GDM1 (cell line): Measurements from ENCODE around the gene SHC2.
"Not testable (repeated sequence)": the region's sequence is repeated elsewhere in the genome, so short reads cannot be mapped to it uniquely, and the experiment has no call there.

Source experiments
- DNase-seq: peaks from one replicate; lab custom pipeline; 2025; lab: John Stamatoyannopoulos, UW

SHC2 gene

DNA sequence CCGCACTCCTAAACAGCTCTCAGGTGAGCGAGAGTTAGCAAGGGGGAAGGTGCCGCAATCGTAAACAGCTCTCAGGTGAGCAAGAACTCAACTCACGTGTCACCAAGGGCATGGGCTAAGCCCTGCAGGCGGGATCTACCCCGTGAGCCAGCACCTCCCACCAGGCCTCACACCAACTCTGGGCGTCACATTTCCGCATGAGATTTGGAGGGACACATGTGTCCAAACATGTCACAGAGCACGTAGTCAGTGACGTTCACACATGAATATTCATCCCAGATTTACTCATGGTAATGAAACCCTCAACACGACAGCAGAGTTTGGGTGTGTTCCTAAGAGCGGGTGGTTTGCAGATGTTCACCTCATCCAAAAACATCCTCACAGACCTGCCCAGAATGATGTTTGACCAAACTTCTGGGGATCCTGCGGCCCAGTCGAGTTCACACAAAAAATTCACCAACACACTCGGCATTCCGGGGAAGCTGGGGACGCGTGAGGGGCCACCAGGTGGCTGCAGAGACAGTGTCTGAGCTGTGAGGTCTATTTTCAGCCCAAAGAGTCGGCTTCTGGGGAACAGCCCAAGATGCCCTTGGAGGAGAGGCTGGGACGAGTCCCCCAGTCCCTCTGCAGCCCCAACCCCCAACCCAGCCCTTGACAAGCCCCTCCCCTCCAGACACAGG, 71.4 kb downstream of the SHC2 start:
- no peak for DNase-seq

DNA sequence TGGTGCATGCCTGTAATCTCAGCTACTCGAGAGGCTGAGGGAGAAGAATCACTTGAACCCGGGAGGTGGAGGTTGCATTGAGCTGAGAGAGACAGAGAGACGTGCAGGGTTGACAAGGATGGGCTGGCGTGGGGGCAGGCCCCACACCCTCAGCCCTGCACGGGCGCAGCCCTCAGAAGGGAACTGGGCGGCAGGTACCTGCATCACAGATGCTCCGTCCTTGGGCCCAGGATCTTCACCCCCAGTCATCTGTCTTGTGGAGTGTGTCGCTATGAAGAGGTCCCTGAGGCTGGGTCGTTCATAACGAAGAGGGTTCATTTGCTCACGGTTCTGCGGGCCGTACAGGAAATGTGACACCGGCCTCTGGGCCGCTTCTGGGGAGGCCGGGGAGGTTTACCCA, 72.1 kb downstream of the SHC2 start:
- DNase-seq = no peak

DNA sequence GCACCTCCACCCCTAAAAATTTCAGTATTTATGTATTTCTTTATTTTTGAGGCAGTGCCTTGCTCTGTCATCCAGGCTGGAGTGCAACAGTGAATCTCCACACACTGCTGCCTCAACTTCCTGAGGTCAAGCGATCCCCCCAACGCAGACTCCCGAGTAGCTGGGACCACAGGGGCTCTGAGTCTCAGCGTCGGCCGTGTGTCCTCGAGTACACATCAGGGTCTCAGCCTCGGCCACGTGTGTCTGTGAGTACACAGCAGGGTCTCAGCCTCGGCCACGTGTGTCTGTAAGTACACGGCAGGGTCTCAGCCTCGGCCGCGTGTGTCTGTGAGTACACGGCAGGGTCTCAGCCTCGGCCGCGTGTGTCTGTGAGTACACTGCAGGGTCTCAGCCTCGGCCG, 73.1 kb downstream of the SHC2 start:
- no peak for DNase-seq

DNA sequence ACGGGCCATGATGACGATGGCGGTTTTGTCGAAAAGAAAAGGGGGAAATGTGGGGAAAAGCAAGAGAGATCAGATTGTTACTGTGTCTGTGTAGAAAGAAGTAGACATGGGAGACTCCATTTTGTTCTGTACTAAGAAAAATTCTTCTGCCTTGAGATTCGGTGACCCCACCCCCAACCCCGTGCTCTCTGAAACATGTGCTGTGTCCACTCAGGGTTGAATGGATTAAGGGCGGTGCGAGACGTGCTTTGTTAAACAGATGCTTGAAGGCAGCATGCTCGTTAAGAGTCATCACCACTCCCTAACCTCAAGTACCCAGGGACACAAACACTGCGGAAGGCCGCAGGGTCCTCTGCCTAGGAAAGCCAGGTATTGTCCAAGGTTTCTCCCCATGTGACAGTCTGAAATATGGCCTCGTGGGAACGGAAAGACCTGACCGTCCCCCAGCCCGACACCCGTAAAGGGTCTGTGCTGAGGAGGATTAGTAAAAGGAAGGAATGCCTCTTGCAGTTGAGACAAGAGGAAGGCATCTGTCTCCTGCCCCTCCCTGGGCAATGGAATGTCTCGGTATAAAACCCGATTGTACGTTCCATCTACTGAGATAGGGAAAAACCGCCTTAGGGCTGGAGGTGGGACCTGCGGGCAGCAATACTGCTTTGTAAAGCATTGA, 74.1 kb downstream of the SHC2 start:
- DNase-seq = not testable (repeated sequence)

DNA sequence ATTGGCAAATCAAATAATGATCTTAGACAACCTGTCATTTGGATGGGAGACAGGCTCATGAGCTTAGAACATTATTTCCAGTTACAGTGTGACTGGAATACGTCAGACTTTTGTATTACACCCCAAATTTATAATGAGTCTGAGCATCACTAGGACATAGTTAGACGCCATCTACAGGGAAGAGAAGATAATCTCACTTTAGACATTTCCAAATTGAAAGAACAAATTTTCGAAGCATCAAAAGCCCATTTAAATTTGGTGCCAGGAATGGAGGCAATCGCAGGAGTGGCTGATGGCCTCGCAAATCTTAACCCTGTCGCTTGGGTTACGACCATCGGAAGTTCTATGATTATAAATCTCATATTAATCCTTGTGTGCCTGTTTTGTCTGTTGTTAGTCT, 74.6 kb downstream of the SHC2 start:
- not testable (repeated sequence) for DNase-seq

DNA sequence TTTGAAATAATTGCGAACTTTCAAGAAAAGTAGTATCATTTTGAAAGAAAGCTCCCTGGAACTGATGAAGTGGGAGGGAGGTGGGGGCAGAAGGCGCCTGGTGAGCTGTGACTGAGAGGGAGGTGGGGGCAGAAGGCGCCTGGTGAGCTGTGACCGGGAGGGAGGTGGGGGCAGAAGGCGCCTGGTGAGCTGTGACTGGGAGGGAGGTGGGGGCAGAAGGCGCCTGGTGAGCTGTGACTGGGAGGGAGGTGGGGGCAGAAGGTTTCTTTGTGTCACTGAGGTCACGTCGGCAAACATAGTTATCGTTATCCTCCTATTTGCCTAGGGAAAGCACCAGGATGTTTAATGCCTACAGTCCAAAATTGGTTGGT, 76.0 kb downstream of the SHC2 start:
- no peak for DNase-seq

DNA sequence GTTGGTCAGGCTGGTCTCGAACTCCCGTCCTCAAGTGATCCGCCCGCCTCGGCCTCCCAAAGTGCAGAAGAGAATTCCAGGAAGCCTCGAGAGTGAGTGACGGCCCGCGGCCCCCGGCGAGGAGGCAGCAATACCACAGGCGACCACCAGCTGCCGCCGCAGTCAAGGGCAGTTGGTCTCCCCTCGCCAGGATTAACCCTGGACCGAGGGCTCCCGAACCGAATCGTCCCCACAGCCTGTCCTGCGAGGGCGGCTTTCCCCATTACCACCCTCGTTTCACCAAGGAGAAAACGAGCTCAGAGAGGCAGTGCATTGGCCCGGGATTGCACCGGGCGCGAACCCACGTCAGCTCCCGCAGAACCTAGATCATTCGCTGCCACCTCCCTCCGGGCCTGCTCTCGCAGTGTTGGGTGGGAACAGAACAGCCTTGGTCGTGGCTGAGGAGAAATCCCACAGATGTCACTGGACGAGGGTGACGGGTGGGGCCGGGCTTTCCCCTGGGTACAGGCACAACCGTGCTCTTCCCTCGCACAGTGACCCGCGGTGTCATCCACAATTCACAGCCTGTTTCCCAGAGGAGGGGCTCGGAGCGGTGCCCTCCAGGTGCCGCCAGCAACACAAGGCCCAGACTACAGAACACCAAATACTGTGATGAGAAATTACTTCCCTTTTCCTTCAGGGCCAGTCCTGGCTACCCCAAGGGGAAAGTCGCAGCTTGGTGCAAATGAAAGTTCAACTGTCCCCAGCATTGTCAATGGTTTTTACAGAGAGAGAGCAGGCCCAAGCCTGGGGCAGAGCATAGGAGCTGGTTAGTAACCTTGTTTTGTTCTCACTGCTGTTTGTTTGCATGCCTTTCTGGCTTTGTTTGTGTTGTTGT, 76.7 kb downstream of the SHC2 start:
- no peak for DNase-seq

DNA sequence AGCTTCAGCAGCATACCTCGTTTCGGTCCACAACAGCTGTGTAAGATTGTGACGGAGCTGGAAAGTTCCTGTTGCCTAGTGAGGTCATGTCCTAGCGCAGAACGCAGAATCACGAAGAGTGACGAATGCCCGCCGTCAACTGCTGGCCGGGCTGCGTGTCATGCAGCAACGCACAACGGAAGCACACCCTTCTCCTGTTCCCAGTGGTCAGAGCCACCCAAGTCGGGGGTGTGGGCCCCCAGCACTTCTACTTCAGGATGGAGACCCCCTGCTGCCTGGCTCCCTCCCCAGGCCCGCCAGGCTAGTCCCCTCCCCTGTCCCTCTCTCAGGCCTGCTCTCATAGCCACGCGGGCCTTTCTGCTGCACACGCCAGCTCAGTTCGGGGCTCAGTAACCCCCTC, 77.8 kb downstream of the SHC2 start:
- no peak for DNase-seq

DNA sequence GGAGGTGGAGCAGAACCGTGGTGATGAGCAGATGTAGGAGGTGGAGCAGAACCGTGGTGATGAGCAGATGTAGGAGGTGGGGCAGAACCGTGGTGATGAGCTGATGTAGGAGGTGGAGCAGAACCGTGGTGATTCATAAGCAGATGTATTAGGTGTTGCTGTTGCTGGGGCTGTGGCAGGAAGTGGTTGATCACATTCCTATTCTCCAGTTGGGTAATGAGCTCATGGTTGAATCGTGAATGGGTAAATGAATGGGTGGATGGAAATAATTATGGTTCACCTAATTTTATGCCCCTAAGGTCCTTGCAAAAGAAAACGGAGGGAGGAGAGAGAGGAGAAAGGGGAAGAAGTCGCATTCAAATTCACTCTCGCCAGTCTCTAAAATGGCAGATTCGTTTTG, 78.3 kb downstream of the SHC2 start:
- DNase-seq = not testable (repeated sequence)

DNA sequence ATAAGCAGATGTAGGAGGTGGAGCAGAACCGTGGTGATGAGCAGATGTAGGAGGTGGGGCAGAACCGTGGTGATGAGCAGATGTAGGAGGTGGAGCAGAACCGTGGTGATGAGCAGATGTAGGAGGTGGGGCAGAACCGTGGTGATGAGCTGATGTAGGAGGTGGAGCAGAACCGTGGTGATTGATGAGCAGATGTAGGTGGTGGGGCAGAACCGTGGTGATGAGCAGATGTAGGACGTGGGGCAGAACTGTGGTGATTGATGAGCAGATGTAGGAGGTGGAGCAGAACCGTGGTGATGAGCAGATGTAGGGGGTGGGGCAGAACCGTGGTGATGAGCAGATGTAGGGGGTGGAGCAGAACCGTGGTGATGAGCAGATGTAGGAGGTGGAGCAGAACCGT, 78.9 kb downstream of the SHC2 start:
- not testable (repeated sequence) for DNase-seq

DNA sequence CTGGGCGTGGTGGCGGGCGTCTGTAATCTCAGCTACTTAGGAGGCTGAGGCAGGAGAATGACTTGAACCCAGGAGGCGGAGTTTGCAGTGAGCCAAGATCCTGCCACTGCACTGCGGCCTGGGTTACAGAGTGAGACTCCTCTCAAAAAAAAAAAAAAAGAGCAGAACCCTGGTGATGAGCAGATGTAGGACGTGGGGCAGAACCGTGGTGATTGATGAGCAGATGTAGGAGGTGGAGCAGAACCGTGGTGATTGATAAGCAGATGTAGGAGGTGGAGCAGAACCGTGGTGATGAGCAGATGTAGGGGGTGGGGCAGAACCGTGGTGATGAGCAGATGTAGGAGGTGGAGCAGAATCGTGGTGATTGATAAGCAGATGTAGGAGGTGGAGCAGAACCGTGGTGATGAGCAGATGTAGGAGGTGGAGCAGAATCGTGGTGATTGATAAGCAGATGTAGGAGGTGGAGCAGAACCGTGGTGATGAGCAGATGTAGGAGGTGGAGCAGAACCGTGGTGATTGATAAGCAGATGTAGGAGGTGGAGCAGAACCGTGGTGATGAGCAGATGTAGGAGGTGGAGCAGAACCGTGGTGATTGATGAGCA, 80.1 kb downstream of the SHC2 start:
- not testable (repeated sequence) for DNase-seq

DNA sequence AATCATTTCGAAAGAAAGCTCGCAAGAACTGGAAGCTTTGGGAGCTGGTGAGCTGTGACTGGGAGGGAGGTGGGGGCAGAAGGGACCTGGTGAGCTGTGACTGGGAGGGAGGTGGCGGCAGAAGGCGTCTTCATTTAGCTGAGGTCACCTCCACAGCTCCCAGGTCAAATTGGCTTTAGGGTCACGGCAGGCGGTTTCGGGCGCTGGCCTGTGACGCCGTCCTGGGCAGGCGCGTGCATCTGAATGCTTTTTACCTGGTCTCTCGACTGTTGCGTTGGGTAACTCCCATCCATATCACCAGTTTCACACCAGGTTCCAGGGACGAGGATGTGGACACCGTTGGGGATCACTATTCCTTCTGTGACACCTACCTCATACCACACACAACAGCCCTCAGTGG, 81.0 kb downstream of the SHC2 start:
- no peak for DNase-seq

DNA sequence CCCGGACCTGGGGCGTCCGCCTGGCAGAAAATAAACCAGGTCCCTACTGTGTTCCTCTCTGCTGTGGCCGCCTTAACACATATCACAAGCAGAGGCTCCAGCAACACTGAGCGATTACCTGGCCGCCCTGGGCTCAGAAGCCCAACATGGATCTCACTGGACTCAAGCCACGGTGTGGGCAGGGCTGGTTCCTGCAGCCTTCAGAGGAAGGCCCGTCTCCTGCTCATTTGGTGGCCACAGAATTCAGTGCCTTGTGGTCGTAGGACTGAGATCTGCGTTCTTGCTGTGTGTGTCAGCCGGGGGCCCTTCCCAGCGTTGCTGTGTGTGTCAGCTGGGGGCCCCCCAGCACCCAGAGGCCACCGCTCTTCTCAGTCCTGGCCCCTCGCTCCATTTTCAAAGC, 82.1 kb downstream of the SHC2 start:
- DNase-seq = no peak

DNA sequence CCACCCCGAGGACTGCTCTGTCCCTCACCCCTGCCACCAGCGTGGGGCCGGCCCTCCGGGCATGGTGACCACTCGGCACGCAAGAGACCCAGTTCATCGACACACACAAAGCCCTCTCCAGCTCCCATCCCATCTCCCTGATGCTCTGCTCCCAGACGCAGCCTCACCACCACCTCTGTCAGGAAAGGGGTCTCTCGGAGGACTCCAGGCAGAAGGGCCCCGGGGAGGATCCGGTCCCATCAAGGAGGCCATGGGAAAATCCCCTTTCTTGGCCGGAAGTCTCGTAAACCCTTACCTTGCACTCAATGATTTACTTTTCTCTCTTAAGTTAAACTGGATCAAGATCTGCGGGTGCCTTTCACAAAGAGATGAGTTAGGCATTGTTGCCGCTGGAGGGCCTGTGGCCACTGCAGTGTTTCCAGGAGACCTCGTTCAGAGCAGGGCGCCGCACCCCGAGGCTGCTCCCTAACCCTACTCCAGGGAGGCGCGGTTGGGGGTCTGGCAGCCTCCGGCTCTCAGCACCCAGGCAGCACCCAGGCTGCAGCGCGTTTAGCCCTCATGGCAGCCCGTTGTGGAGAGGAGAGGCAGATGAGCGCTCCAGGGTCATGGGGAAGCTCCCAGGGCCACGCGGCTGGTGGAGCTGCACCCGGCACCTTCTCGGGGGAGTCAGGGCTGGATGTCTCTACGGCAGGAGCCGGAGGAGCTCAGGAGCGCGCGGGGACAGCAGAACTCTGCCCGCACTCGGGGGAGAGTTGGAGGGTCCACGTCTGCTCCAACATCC, 82.8 kb downstream of the SHC2 start:
- no peak for DNase-seq

DNA sequence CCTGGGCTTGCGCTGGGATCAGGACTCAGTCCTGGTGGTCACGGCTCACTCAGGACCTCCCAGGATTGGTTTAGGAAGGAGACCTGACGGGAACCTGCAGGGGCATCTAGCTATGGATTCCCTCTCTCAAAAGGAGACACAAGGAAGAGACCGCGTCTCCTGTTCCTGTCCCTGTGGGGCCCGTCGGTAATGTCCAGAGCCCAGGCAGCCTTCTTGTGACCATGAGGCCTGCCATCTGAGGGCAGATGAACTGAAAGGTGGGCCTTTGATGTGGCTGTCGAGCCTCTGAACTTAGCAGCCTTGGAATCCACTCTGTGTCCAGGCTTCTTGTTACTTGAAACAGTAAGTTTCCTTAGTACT, 84.7 kb downstream of the SHC2 start:
- DNase-seq = no peak

DNA sequence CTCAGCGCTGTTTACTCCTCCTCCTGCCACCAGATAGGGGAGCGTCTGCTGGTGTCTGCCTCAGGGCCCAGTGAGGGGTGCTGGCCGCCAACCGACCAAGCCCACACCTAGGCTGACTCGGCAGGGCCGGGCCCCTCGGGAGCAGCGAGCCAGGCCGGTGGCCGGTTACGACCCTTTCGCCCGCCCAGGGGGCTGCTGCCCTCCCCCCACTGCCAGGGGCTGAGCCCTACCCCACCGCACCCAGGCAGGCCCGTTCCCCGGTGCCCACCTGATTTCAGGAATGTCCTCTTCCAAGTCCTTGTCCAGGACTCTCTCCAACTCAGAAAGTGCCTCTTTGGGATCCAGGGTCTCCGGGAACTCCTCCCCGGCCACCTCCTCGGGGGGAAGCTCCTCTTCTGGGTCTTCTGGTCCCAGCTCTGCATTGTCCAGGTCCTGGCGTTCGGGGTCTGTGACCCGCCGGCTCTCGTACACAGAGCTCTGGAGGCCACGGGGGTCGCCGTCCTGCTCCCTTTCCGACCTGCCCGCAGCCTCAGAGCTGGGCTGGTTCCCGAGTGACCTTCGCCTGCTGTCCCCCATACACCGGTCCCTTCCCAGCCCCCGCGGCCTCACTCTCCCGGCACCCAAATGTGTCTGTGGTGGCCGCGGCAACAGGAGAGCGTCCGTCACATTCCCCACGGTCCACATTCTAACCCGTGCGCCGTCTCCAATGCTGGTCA, 85.3 kb downstream of the SHC2 start:
- DNase-seq = no peak

DNA sequence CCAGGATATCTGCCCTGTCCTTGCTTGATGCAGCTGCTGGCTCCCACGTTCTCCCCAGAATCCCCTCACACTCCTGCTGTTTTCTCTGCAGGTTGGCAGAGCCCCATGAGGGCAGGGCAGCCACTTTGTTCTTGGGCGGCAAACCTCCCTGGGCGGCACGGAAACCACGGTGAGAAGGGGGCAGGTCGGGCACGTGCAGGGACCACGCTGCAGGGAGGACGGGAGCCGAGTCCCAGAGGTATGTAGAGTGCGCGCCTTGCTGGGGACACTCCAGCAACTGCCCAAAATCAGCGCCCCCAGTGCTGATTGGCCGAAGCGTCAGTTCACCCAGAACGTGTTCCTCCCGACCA, 86.0 kb downstream of the SHC2 start:
- no peak for DNase-seq

DNA sequence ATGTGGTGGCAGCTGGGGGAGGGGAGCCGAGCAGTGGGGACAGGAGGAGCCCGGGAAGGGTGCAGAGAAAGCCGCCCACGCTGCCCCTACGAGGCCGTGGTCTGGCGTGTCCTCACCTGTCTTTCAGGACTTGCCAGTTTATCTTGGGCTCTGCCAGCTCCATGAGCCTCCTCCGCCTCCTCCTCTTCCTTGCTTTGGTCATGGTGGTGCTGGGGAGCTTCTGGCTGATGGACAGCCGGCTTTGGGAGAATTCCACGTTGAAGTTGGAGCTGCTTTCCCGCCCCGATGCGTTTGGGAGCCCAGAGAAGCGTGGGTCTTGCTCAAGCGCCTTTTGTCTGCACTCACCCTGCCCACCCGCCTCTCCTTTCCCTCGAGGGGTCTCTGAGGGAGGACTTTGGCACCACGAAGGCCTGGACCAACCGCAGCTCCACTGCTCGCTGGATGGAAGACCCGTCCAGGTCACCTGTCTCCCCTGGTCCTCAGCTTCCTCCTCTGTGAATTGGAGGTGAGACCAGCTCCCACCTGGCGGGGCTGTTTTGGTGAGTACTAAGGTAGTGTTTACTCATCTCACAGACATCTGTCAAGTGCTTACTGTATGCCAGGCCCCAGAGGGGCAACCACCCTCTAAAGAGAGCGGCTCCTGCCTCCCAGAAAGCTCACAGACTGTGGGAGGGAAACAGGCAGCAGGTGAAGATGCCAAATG, 86.5 kb downstream of the SHC2 start:
- DNase-seq = no peak

DNA sequence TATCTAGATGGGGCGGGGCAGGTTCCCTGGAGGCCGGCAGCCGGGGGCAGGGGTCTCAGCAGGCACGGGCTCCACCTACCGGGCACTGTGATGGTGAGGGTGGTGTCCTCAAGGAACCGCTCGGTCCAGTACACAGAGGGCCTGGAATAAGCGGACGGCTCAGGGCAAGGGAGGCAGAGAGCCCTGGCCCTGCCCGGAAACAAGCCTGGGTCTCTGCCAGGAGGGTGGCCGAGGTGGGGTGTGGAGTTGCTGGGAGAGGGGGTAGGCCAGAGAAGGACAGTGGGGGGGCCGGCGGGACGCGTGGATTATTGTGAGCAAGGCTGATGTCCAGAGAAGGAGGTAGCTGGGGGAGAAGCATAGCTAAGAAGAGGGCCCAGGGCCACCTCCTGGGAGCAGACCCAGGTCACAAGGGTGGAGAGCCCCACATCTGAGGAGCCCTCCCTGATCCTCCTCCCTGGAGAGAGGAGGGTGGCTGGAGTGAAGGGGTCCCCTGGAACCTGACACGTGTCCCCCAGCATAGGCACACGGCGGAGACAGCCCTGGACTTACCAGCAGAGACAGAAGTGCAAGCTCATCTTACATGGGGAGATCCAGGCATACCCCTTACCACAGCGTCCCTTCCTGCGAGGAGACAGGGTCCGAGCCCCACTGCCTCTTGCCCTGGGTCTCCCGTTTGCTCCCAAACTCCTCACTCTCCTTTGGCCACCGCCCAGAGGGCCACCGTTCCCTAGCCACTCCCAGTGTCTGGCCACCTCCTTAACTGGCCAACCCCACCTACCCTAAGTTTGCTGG, 87.2 kb downstream of the SHC2 start:
- no peak for DNase-seq

DNA sequence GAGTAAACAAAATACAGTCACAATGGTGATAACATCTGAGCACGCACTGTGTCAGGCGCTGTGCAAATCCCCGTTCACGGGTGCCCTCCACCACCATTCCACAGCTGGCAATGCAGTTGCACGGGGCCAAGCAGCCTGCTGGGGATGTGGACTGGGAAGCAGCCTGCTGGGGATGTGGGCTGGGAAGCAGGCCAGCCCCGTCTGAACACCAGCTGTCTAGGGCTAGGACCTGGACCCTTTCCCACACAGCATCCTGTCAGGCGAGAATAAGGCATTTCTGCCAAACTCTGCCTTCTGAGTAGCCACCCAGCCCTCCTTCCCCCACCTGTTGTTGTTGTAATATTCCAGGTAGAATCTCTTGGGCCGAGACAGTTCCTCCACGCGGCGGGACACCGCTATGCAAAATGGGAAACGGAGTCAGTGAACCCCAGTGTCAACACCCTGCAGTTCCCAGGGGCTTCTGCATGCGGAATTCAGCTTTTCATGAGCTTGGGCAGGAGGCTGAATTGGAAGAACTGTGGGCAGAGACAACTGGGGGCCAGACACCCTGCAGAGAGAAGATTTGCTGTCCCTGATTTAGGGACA, 88.4 kb downstream of the SHC2 start:
- DNase-seq = no peak
